Measurements from ENCODE around the gene ARF1. TPM values are rescaled to one million over a fixed set of nuclear protein-coding genes. Genes with fewer than 3 reads are reported as not detected.

ARF1 gene
- total RNA-seq, 4 donors from 2014 or later: 165 to 340 (median 203) TPM

- no peaks in the 10 kb centered on the region for H3K36me3 ChIP-seq
- DNase-seq: peak in 1 of 2 donors; percentile 20
- TF ChIP-seq, protein P1, sequence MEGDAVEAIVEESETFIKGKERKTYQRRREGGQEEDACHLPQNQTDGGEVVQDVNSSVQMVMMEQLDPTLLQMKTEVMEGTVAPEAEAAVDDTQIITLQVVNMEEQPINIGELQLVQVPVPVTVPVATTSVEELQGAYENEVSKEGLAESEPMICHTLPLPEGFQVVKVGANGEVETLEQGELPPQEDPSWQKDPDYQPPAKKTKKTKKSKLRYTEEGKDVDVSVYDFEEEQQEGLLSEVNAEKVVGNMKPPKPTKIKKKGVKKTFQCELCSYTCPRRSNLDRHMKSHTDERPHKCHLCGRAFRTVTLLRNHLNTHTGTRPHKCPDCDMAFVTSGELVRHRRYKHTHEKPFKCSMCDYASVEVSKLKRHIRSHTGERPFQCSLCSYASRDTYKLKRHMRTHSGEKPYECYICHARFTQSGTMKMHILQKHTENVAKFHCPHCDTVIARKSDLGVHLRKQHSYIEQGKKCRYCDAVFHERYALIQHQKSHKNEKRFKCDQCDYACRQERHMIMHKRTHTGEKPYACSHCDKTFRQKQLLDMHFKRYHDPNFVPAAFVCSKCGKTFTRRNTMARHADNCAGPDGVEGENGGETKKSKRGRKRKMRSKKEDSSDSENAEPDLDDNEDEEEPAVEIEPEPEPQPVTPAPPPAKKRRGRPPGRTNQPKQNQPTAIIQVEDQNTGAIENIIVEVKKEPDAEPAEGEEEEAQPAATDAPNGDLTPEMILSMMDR (IDR thresholded peaks at IDR 0.05): no peak
- no peak for TF ChIP-seq POLR2A (IDR thresholded peaks at IDR 0.05)
- H3K9me3 ChIP-seq: no peaks in the 10 kb centered on the region
- no peak overlapping the region for H3K27ac ChIP-seq
- H3K4me1 ChIP-seq: no peaks in the 10 kb centered on the region
- intact Hi-C loops (cut with DNase I; ENCODE audit: low total_unique reads): loop anchor here (10.0 kb wide), 1 partner anchor 310 kb away; no protein-coding TSS in a partner anchor
- H3K27me3 ChIP-seq: no peaks in the 10 kb centered on the region
- no peak overlapping the region for H3K4me3 ChIP-seq
These were observed 7.4 kb upstream of the ARF1 start for GRCh38 chr1:228074954-228075730.

GRCh38 chr1:228075801-228076271 is 6.7 kb upstream of the ARF1 start:
- Histone ChIP-seq H3K9me3 (no peaks in the 10 kb centered on the region), H3K27ac (no peak overlapping the region), H3K4me1 (no peaks in the 10 kb centered on the region), H3K36me3 (no peaks in the 10 kb centered on the region), H3K27me3 (no peaks in the 10 kb centered on the region), H3K4me3 (no peak overlapping the region)
- TF ChIP-seq POLR2A (IDR thresholded peaks at IDR 0.05): no peak
- TF ChIP-seq, protein P1 (IDR thresholded peaks at IDR 0.05): no peak
- DNase-seq: peak in 1 of 2 donors; percentile 10
- intact Hi-C loops (cut with DNase I; ENCODE audit: low total_unique reads): loop anchor here (10.0 kb wide), 1 partner anchor 311 kb away; no protein-coding TSS in a partner anchor

GRCh38 chr1:228076796-228077430 is 5.6 kb upstream of the ARF1 start:
- H3K9me3 ChIP-seq: no peaks in the 10 kb centered on the region
- no peak overlapping the region for H3K4me3 ChIP-seq
- peak in 1 of 2 donors; percentile 9 for DNase-seq
- no peaks in the 10 kb centered on the region for H3K36me3 ChIP-seq
- intact Hi-C loops (cut with DNase I; ENCODE audit: low total_unique reads): loop anchor here (10.0 kb wide), 1 partner anchor 312 kb away; no protein-coding TSS in a partner anchor
- peaks cover 0 to 6% of the 10 kb centered on the region in 2 donors for H3K4me1 ChIP-seq
- TF ChIP-seq POLR2A (IDR thresholded peaks at IDR 0.05): no peak
- TF ChIP-seq, protein P1 (IDR thresholded peaks at IDR 0.05): no peak
- no peak overlapping the region for H3K27ac ChIP-seq
- no peaks in the 10 kb centered on the region for H3K27me3 ChIP-seq

DNA sequence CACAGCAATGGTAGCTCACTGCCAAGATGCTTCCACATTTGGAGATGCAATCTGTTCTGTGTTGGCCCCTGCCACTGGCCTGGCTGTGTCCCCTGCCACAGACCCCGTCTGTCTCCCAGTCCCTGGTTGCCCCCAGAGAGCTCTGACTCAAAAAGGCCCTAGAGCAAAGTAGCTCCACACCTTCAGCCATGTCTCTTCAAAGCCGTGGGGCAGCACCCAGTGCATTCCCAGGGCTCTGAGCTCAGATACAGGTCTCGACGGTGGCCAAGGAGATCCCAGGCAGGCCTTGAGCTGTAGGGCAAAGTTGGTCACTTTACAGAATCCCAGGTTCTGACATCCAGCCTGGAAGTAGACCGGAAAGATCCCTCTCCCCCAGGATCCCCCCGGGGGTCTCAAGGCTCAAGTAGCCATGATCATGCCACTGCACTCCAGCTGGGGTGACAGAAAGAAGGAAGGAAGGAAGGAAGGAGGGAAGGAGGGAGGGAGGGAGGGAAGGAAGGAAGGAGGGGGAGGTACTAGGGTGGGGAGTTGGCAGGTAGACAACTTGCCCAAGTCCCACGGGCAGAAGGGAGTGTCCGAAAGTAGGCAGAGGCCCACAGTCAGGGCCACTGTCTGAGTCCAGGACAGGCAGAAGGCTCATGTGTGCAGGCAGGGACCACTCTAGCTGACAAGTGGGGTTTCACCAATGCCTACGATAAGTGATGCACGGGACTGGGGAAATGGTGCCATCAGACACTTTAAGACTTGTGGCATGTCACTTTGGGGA is 4.8 kb upstream of the ARF1 start:
- Histone ChIP-seq H3K4me3 (no peak overlapping the region), H3K36me3 (no peaks in the 10 kb centered on the region), H3K9me3 (no peaks in the 10 kb centered on the region), H3K27me3 (no peaks in the 10 kb centered on the region), H3K27ac (no peak overlapping the region), H3K4me1 (peaks cover 0 to 6% of the 10 kb centered on the region in 2 donors)
- TF ChIP-seq POLR2A (IDR thresholded peaks at IDR 0.05): no peak
- TF ChIP-seq, protein P1 (IDR thresholded peaks at IDR 0.05): no peak
- peak in 1 of 2 donors; percentile 8 for DNase-seq
- intact Hi-C loops (cut with DNase I; ENCODE audit: low total_unique reads): loop anchor here (10.0 kb wide), 1 partner anchor 313 kb away; no protein-coding TSS in a partner anchor
